HG03135 (cell line): Measurements from ENCODE around the gene ATP6V0C.

ENCODE experiments used
- ATAC-seq: cut with Tn5 transposase; IDR thresholded peaks from one replicate; pipeline ENCODE4 v1.9.1; 2021; ENCODE audit warnings: mild to moderate bottlenecking, moderate library complexity; ENCODE audit not compliant: unreplicated experiment

The ATP6V0C gene

GRCh38 chr16:2513405-2514332, at the start of gene ATP6V0C:
TSS of gene ATP6V0C (plus strand) at chr16:2513952. CDS start at chr16:2514104, 152 bp downstream.
- ATAC-seq = peak; percentile 64

- no peak for ATAC-seq
Observed at GRCh38 chr16:2464333-2464732, 49.4 kb upstream of the ATP6V0C start.

- ATAC-seq = no peak
Observed at GRCh38 chr16:2465653-2466415, 47.9 kb upstream of the ATP6V0C start.

- ATAC-seq = no peak
Observed at GRCh38 chr16:2466667-2467527, 46.9 kb upstream of the ATP6V0C start.

- ATAC-seq = no peak
Observed at GRCh38 chr16:2467528-2468232, 46.1 kb upstream of the ATP6V0C start.

- ATAC-seq = no peak
Observed at GRCh38 chr16:2468233-2468724, 45.5 kb upstream of the ATP6V0C start.

GRCh38 chr16:2468725-2469398, 44.9 kb upstream of the ATP6V0C start:
- ATAC-seq = no peak

- no peak for ATAC-seq
Observed at GRCh38 chr16:2469399-2470233, 44.1 kb upstream of the ATP6V0C start.

GRCh38 chr16:2470234-2470601, 43.5 kb upstream of the ATP6V0C start:
- ATAC-seq = no peak

- ATAC-seq = no peak
Observed at GRCh38 chr16:2470603-2471015, 43.1 kb upstream of the ATP6V0C start.

- no peak for ATAC-seq
Observed at GRCh38 chr16:2471016-2471652, 42.6 kb upstream of the ATP6V0C start, which contains the start of gene NTN3. TSS of gene NTN3 (plus strand) at chr16:2471297. CDS start at chr16:2471702, 405 bp downstream.

GRCh38 chr16:2471653-2472487, 41.9 kb upstream of the ATP6V0C start:
- ATAC-seq = no peak

GRCh38 chr16:2472488-2472864, 41.3 kb upstream of the ATP6V0C start:
- no peak for ATAC-seq

GRCh38 chr16:2472885-2473445, 40.8 kb upstream of the ATP6V0C start:
- no peak for ATAC-seq

- no peak for ATAC-seq
Observed at GRCh38 chr16:2473446-2473926, 40.3 kb upstream of the ATP6V0C start.

GRCh38 chr16:2473999-2474876, 39.5 kb upstream of the ATP6V0C start:
- peak; percentile 20 for ATAC-seq
